Immature natural killer cell (primary cell): ENCODE data around the gene ADAD1. TPM values are rescaled to one million over a fixed set of nuclear protein-coding genes. Genes with fewer than 3 reads are reported as not detected.

Experiments
- DNase-seq, 3 donors: peaks; one replicate each; pipeline ENCODE4 v3.0.0; 2022; ENCODE audit warnings: mixed read lengths in 1 of 3
- H3K27ac Mint-ChIP-seq, 6 donors: one replicate each; pipeline ENCODE4 v1.8.0; 2020; ENCODE audit warnings: mixed read lengths in 6 of 6, mild to moderate bottlenecking in 5 of 6, inconsistent platforms in 4 of 6, moderate library complexity in 3 of 6
- H3K27me3 Mint-ChIP-seq, 3 donors: one replicate each; pipeline ENCODE4 v1.8.0; 2020 to 2021; ENCODE audit warnings: low read depth in 3 of 3, mild to moderate bottlenecking in 3 of 3, mixed read lengths in 3 of 3, moderate library complexity in 3 of 3, inconsistent platforms in 1 of 3
- H3K36me3 Mint-ChIP-seq, 3 donors: one replicate each; pipeline ENCODE4 v1.8.0; 2020; ENCODE audit warnings: mixed read lengths in 3 of 3, inconsistent platforms in 2 of 3, mild to moderate bottlenecking in 2 of 3
- H3K4me1 Mint-ChIP-seq, 2 donors: one replicate each; pipeline ENCODE4 v1.8.0; 2020; ENCODE audit warnings: inconsistent platforms in 2 of 2, mild to moderate bottlenecking in 2 of 2, mixed read lengths in 2 of 2, moderate library complexity in 1 of 2
- H3K4me3 Mint-ChIP-seq, 5 donors: one replicate each; pipeline ENCODE4 v1.8.0; 2020; ENCODE audit warnings: mild to moderate bottlenecking in 5 of 5, mixed read lengths in 5 of 5, inconsistent platforms in 3 of 5, moderate library complexity in 3 of 5
- H3K9me3 Mint-ChIP-seq, 6 donors: one replicate each; pipeline ENCODE4 v1.8.0; 2020; ENCODE audit warnings: mild to moderate bottlenecking in 6 of 6, mixed read lengths in 6 of 6, inconsistent platforms in 4 of 6, moderate library complexity in 3 of 6
- polyA plus RNA-seq, 3 donors: library from polyadenylated mRNA; unstranded; fragments of 300-500 nt; fragmentation: Illumina TruSeq; gene quantifications; one replicate each; pipeline ENCODE4 v1.2.3, GENCODE V29; 2021

ADAD1 gene
- polyA plus RNA-seq, 3 donors from 2014 or later, result not detected

- H3K27me3 Mint-ChIP-seq, result peaks cover 0 to 10% (median 3%) of the 10 kb centered on the region in 3 donors
- no peak for DNase-seq
- H3K4me1 Mint-ChIP-seq, result no peaks in the 10 kb centered on the region
- no peaks in the 10 kb centered on the region for H3K36me3 Mint-ChIP-seq
- no peak overlapping the region for H3K4me3 Mint-ChIP-seq
- peaks cover 7 to 24% (median 10%) of the 10 kb centered on the region in 6 donors for H3K9me3 Mint-ChIP-seq
- H3K27ac Mint-ChIP-seq, result no peak overlapping the region
Measured at GRCh38 chr4:122384245-122384644, 5.4 kb downstream of the ADAD1 start.

GRCh38 chr4:122393276-122393675, 14.5 kb downstream of the ADAD1 start:
- no peak for DNase-seq
- Mint-ChIP-seq H3K36me3 (peaks cover 0 to 5% (median 0%) of the 10 kb centered on the region in 3 donors), H3K9me3 (peaks cover 6 to 17% (median 10%) of the 10 kb centered on the region in 6 donors), H3K27ac (no peak overlapping the region), H3K4me3 (no peak overlapping the region), H3K4me1 (no peaks in the 10 kb centered on the region), H3K27me3 (peaks cover 3 to 8% (median 4%) of the 10 kb centered on the region in 3 donors)

- Mint-ChIP-seq H3K27ac (no peak overlapping the region), H3K4me3 (no peak overlapping the region), H3K36me3 (no peaks in the 10 kb centered on the region), H3K27me3 (peaks cover 0 to 4% (median 2%) of the 10 kb centered on the region in 3 donors), H3K9me3 (peaks cover 0 to 5% (median 0%) of the 10 kb centered on the region in 6 donors), H3K4me1 (no peaks in the 10 kb centered on the region)
- no peak for DNase-seq
Measured at GRCh38 chr4:122403861-122404260, 25.1 kb downstream of the ADAD1 start.

- Mint-ChIP-seq H3K4me1 (no peaks in the 10 kb centered on the region), H3K36me3 (no peaks in the 10 kb centered on the region), H3K4me3 (no peak overlapping the region), H3K27ac (no peak overlapping the region), H3K27me3 (peaks cover 0 to 3% (median 2%) of the 10 kb centered on the region in 3 donors), H3K9me3 (no peaks in the 10 kb centered on the region)
- no peak for DNase-seq
Measured at GRCh38 chr4:122412547-122412946, 33.7 kb downstream of the ADAD1 start.

GRCh38 chr4:122423246-122423645, 44.4 kb downstream of the ADAD1 start:
- H3K27me3 Mint-ChIP-seq, result peaks cover 4 to 7% (median 5%) of the 10 kb centered on the region in 3 donors
- H3K4me3 Mint-ChIP-seq, result no peak overlapping the region

GRCh38 chr4:122431351-122431750, 52.5 kb downstream of the ADAD1 start:
- DNase-seq, result no peak
- no peaks in the 10 kb centered on the region for H3K36me3 Mint-ChIP-seq
- no peak overlapping the region for H3K27ac Mint-ChIP-seq
- peaks cover 0 to 3% (median 0%) of the 10 kb centered on the region in 3 donors for H3K27me3 Mint-ChIP-seq
- H3K4me1 Mint-ChIP-seq, result no peaks in the 10 kb centered on the region
- H3K9me3 Mint-ChIP-seq, result peaks cover 0 to 6% (median 0%) of the 10 kb centered on the region in 6 donors
- H3K4me3 Mint-ChIP-seq, result no peak overlapping the region

More at GRCh38 chr4:122423246-122423645, 44.4 kb downstream of the ADAD1 start:
- H3K4me1 Mint-ChIP-seq, result no peaks in the 10 kb centered on the region
- no peak for DNase-seq
- H3K27ac Mint-ChIP-seq, result no peak overlapping the region
- peaks cover 0 to 9% (median 0%) of the 10 kb centered on the region in 6 donors for H3K9me3 Mint-ChIP-seq
- no peaks in the 10 kb centered on the region for H3K36me3 Mint-ChIP-seq

GRCh38 chr4:122434285-122434684, 55.5 kb downstream of the ADAD1 start:
- H3K27me3 Mint-ChIP-seq, result no peaks in the 10 kb centered on the region
- no peak overlapping the region for H3K27ac Mint-ChIP-seq
- H3K36me3 Mint-ChIP-seq, result no peaks in the 10 kb centered on the region
- H3K4me3 Mint-ChIP-seq, result no peak overlapping the region
- no peaks in the 10 kb centered on the region for H3K4me1 Mint-ChIP-seq
- peaks cover 0 to 5% (median under 1%) of the 10 kb centered on the region in 6 donors for H3K9me3 Mint-ChIP-seq
- DNase-seq, result no peak

GRCh38 chr4:122450847-122451246, 72.0 kb downstream of the ADAD1 start:
- Mint-ChIP-seq H3K36me3 (peaks cover 0 to 4% (median 0%) of the 10 kb centered on the region in 3 donors), H3K9me3 (no peaks in the 10 kb centered on the region), H3K27me3 (peaks cover 0 to 7% (median 2%) of the 10 kb centered on the region in 3 donors), H3K4me1 (no peaks in the 10 kb centered on the region), H3K4me3 (no peak overlapping the region), H3K27ac (no peak overlapping the region)
- no peak for DNase-seq

GRCh38 chr4:122453384-122453995, 74.7 kb downstream of the ADAD1 start:
- peaks cover 18 to 25% of the 10 kb centered on the region in 2 donors for H3K4me1 Mint-ChIP-seq
- H3K27ac Mint-ChIP-seq, result no peak overlapping the region
- no peaks in the 10 kb centered on the region for H3K9me3 Mint-ChIP-seq
- no peaks in the 10 kb centered on the region for H3K27me3 Mint-ChIP-seq
- DNase-seq, result no peak
- no peaks in the 10 kb centered on the region for H3K36me3 Mint-ChIP-seq
- H3K4me3 Mint-ChIP-seq, result no peak overlapping the region

- Mint-ChIP-seq H3K36me3 (no peaks in the 10 kb centered on the region), H3K4me1 (peaks cover 25 to 34% of the 10 kb centered on the region in 2 donors), H3K9me3 (no peaks in the 10 kb centered on the region), H3K27ac (peak within 1 kb of the TSS in 1 of 6 donors; percentile 66), H3K4me3 (peak within 1 kb of the TSS in 2 of 5 donors; percentile 52), H3K27me3 (peaks cover 0 to 2% (median 0%) of the 10 kb centered on the region in 3 donors)
- DNase-seq, result no peak
Measured at GRCh38 chr4:122456231-122457116, 77.7 kb downstream of the ADAD1 start, which contains the start of gene IL2. IL2 (minus strand) TSS chr4:122456725; CDS start chr4:122456440, 285 bp downstream.

- H3K4me3 Mint-ChIP-seq, result peak overlapping the region; percentile 68 to 86 (median 71)
- peaks cover 25 to 34% of the 10 kb centered on the region in 2 donors for H3K4me1 Mint-ChIP-seq
- peak; percentile 1 to 30 (median 9) for DNase-seq
- peaks cover 0 to 3% (median under 1%) of the 10 kb centered on the region in 6 donors for H3K9me3 Mint-ChIP-seq
- no peaks in the 10 kb centered on the region for H3K36me3 Mint-ChIP-seq
- peak overlapping the region in 4 of 6 donors; percentile 47 to 75 (median 52) for H3K27ac Mint-ChIP-seq
- H3K27me3 Mint-ChIP-seq, result peaks cover 0 to 2% (median 0%) of the 10 kb centered on the region in 3 donors
Measured at GRCh38 chr4:122458625-122459024, 79.8 kb downstream of the ADAD1 start.

- no peak overlapping the region for H3K27ac Mint-ChIP-seq
- no peak for DNase-seq
- H3K36me3 Mint-ChIP-seq, result no peaks in the 10 kb centered on the region
- H3K4me3 Mint-ChIP-seq, result no peak overlapping the region
- H3K27me3 Mint-ChIP-seq, result no peaks in the 10 kb centered on the region
- peaks cover 0 to 9% (median 1%) of the 10 kb centered on the region in 6 donors for H3K9me3 Mint-ChIP-seq
- H3K4me1 Mint-ChIP-seq, result no peaks in the 10 kb centered on the region
Measured at GRCh38 chr4:122469457-122469856, 90.6 kb downstream of the ADAD1 start.

GRCh38 chr4:122475233-122475632, 96.4 kb downstream of the ADAD1 start:
- peaks cover 0 to 4% (median 0%) of the 10 kb centered on the region in 3 donors for H3K27me3 Mint-ChIP-seq
- DNase-seq, result no peak
- no peak overlapping the region for H3K4me3 Mint-ChIP-seq
- no peak overlapping the region for H3K27ac Mint-ChIP-seq
- no peaks in the 10 kb centered on the region for H3K36me3 Mint-ChIP-seq
- H3K4me1 Mint-ChIP-seq, result no peaks in the 10 kb centered on the region
- peaks cover 0 to 17% (median 0%) of the 10 kb centered on the region in 6 donors for H3K9me3 Mint-ChIP-seq

GRCh38 chr4:122476126-122476525, 97.3 kb downstream of the ADAD1 start:
- Mint-ChIP-seq H3K27me3 (peaks cover 0 to 4% (median 0%) of the 10 kb centered on the region in 3 donors), H3K9me3 (peaks cover 0 to 17% (median 0%) of the 10 kb centered on the region in 6 donors), H3K36me3 (no peaks in the 10 kb centered on the region), H3K4me1 (no peaks in the 10 kb centered on the region), H3K27ac (no peak overlapping the region), H3K4me3 (no peak overlapping the region)
- DNase-seq, result no peak
